NCI-H1436 treated with DMSO at 0.1 percent for 48 hours (cell line): ENCODE results near the gene FHL1.
"Not testable (repeated sequence)": the region's sequence is repeated elsewhere in the genome, so short reads cannot be mapped to it uniquely, and the experiment has no call there.

ENCODE experiments used
- DNase-seq: peaks from one replicate; lab custom pipeline; 2025; lab: John Stamatoyannopoulos, UW

The FHL1 gene

DNA sequence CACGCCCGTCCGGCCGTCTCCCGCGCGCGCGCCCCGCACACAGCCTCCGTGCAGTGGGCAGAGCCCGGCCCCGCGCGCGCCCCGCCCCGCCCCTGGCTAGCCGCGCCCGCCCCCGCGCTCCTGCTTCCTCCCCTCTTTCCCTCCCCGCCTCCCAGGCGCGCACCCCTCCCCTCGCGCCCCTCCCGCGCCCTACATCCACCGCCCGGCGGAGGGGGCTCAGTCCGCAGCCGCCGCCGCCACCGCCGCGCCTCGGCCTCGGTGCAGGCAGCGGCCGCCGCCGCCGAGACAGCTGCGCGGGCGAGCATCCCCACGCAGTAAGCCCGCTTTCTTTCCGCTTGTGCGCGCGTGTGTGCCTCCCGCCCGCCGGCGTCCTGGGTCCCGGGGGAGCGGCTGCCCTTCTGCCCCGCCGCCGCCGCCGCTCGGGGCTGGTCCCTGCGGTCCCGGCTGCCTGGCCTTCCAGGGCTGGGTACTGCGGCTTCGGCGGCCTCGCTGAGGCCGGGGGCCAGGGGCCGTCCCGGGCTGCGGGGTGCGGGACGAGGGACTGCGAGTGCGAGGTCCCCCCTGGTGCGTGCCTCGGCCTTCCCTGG is at the start of gene FHL1:
TSS of gene FHL1 (plus strand) at position 219 of the 587 bp plus-strand sequence.
- no peak for DNase-seq

DNA sequence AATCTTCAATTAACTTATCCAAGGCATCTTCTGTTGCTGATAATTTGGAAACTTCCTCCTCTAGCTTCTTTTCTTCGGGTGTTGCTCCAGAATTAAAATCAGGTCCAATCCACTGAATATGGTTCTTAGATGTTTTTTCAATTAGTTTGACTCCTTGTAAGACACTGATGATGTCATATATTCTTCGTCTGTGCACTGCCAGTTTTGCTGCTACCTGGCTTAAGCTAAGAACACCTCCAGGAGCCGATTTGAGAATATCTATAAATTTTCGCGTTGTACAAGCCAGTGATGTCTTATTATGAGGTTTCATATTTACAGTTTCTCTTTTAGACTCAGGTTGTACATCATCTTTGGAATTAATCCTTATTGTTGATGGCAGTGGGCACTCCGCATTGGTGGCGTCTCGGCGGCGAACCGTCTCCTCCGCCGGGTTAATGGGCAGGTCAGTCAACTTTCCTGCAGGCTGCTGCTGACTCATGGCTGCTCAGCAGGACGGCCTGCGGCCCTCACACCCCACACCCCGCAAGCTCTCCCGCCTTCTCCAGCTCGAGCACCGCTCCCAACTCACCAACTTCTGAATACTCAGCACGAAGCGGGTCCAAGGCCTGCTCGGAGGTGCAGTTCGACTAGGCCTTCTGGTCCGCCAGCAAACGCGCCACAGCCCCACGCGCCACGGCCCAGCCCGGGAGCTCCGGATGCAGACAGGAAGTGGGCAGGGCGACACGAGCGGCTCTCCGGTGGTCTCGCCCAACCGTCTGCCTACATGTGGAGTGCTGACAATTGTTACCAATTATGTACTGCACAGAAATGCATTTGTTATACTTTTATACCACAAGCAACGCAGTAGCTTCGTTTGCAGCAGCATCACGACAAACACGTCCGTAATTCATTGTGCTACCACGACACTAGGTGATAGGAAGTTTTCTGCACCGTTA is 49.2 kb upstream of the FHL1 start:
- DNase-seq: no peak

DNA sequence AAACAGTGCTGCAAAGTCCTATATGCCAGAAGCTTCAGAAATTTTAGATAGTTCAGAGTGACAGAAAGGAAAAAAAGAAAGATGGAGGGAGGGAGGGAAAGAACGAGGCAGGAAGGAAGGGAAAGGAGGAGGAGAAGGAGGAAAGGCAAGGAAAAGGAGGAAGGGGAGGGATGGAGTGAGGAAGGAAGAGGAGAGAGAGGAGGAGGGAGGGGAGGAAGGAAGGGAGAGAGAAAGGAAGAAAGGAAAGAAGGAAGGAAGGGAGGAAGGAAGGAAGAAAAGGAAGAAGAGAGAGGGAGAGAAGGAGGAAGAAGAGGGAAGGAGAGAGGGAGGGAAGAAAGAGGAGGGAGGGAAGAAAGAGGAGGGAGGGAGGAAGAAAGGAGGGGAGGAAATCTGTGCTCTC is 42.4 kb upstream of the FHL1 start:
- DNase-seq: no peak

DNA sequence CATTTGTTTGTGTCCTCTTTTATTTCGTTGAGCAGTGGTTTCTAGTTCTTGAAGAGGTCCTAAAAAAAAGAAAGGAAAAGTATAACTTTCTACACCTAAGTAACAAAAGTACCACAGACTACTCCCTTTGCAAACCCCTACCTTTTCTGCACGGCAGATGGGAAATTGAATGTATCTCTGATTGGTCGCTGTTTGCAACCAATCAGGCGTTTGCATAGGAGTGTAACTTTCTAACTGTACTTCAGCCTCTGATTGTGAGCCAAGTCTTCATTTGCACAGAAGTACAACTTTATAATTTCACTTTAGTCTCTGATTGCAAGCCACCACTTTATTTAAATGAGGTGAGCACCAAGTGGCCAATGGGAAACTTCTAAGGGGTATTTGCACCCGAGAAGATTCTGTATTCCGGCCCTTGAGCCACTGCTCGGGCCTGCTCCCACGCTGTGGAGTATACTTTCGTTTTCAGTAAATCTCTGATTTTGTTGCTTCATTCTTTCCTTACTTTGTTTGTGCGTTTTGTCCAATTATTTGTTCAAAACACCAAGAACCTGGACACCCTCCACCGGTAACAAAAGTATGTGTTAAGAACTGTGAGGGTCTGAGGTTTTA is 40.3 kb upstream of the FHL1 start:
- no peak for DNase-seq

DNA sequence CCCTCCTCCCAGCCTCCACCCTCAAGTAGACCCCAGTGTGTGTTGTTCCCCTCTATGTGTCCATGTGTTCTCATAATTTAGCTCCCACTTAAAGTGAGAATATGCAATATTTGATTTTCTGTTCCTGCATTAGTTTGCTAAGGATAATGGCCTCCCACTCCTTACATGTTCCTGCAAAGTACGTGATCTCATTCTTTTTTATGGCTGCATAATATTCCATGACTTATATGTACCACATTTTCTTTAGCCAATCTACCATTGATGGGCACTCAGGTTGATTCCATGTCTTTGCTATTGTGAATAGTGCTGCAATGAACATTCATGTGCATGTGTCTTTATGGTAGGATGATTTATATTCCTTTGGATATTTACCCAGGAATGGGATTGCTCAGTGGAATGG is 38.4 kb upstream of the FHL1 start:
- not testable (repeated sequence) for DNase-seq

DNA sequence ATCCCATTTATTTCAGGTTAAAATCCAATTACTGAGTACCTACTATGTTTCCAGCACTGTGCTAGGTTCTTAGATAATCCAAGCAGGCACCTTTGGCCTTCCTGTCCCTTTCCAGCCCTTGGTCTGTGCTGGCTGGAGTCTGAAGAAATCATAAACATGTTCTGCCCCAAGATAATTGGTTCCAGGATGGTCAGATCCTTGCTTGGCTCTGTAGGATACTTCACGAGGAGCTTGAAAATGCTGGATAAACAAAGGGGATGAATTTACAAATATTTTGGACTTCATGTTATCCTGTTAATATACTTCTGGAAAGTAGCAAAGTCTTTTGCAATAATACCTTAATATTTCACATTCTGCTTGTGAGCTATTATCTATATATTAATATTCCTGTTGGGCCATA is 35.0 kb upstream of the FHL1 start:
- DNase-seq: no peak

DNA sequence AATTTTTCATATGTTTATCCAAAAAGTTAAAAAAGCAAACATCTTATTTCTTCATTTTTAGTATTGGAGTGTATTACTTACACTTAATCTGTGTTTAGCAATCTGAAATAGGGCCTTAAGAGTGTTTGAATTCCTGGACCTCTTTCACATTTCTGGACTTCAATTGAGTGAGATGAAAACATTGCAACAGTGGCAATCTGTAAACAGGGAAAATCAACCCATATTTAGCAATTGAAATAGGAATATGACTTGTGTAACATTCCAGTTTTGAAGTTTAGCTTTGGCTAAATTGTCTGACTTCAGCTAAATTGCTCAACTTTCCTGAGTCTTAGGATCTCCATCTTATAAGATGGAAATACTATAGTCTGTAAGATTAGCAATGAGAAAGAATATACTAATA is 34.6 kb upstream of the FHL1 start:
- no peak for DNase-seq

DNA sequence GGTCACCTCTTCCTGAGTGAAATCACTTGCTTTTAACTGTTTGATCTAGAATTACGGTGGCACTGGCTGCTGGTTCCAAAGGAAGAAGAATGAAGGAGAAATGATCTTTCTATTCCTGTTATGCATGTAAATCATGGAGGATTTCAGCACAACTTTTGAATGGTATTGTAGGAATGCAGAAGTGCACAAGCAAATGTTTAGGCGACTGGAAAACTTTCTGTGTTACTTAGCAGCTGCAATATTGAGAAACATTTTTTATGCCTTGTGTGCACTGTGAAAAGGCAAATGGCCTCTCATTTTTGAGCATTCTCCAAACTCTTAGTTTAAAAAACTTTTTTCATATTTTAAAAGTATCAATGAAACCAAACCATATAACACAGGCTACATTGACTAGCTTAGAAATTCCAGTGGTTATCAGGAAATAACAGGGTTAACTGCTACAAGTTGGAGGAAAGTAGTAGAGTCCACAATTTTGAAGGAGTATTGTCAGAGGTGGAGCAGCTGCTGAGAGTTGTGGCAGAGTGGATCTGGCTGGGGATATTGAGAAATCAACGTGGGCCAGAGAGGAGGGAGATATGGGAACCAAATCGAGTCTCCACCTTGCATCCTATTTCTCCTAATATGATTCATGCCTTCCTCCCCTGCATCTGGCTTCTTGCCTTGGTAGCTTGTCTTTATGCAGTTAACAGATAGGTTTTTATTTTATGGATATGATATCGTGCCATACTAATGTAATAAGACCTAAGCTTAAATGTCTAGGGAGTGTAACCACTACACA is 32.0 kb upstream of the FHL1 start:
- DNase-seq: no peak

DNA sequence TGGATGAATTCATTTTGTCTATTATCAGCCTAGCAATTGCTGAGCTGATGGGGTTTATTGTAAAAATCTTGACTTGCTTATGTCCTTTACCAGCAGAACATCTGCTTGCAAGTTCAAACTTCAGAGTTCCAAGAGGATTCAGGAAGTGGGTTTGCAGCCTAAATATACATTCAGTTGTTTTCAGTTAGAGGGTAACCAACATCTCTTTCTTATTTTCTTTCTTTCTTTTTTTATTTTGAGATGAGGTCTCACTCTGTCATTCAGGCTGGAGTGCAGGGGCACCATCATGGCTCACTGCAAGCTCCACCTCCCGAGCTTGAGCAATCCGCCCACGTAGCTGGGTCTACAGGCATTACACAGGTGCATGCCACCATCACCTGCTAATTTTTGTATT is 31.4 kb upstream of the FHL1 start:
- no peak for DNase-seq

DNA sequence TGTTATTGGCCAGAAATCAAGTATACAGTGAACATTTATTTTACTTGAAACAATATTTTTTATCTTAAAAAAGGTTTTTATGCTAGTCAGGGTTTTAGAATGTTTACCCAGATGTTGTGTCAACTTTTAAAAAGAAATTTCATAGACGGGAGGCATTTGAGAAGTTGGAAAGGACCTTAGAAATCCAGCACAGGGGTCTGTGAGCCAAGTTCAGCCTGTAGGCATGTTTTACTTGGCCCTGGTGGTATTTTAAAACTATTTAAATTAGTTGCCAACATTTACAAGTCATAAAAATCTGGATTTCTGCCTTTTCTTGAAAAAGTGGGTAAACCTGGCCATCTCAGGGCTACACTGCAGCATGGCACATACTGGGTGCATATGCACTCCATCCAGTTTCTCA is 25.5 kb upstream of the FHL1 start:
- DNase-seq: no peak

DNA sequence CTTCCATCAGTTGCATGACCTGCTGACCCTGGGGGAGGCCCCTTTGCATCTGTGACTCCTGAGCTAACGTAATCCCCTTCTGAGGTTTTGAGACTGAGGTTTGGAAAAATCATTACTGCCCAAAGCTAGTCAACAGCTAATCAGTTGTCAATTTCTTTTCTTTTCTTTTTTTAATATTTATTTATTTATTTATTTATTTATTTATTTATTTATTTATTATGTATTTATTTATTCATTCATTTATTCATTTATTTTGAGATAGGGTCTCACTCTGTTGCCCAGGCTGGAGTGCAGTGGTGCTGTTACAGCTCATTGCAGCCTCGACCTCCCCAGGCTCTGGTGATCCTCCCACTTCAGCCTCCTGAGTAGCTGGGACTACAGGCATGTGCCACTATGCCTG is 25.1 kb upstream of the FHL1 start:
- DNase-seq: no peak

DNA sequence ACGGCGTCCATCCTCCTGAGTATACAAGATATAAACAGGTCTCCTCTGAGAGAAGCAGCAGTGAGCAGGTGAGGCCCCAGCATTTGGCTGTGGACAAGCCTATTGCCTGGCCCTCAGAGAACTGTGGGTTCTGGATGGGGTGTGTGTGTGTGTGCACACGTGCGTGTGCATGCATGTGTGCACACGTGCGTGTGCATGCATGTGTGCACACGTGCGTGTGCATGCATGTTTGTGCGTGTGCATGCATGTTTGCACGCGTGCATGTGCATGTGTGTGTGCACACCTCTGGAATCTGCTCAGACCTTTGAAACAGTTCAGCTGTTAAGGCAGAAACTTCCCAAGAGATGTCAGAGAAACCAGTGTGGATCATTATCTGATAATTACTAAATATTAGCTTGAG is 22.2 kb upstream of the FHL1 start:
- no peak for DNase-seq

DNA sequence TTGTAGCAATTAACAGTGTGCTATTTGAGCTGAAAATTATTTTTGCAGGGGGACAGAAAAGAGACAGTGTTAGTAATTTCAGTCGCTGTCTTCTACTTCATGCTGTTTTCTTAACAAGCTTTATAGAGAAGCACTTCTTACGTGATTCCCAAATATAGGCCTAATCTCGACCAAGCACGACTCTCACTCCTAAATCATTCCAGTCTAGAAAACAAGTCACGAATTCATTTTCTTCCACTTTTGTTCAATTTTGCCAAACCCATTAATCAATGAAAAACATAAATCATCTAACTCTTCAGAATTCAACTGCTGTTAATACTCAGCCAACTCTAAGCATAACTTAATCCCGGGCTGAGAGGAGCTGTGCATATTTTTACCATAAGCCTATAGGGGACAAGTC is 21.0 kb upstream of the FHL1 start:
- no peak for DNase-seq

DNA sequence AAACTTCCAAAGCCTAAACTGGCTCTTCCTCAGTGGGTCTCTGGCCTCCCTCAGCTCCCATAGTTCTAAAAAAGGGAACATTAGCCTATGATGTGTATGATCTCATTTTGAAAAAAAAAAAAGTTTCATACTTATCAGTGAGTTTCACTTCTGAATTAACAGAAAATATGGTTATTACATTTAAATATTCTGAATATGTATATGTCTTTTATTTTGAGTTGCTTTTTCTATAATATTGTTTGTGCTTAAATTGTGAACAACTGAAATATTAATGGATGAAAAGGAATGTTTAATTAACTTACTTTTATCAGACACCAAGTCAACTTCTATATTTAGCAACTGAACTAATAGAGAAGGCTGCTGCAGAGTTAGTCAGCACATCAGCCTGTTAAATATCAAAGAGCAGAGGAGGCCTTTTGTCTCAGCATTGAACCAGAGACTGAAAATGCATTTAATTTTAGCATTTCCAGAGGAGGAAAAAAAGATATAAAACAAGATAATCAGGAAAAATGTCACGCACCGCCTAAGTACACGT is 20.4 kb upstream of the FHL1 start:
- DNase-seq: no peak

DNA sequence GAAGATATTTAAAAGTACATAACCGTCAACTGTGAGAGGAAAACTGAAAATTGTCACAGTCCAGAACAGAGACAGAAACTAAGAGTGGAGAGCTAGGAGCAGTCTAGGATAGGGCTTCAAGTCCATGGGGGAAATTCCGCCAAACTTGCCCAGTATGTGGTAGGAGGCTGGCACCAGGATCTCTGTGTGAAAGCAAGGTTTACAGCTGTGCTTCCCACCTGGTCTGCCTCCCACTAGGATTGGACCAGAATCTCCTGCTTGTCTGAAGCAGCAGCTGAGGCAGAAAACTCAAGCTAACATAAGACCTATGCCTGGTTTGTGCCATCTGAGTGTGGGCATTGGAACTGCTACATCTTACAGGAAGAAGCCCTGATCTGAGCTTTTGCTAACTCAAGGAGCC is 18.6 kb upstream of the FHL1 start:
- DNase-seq: no peak

DNA sequence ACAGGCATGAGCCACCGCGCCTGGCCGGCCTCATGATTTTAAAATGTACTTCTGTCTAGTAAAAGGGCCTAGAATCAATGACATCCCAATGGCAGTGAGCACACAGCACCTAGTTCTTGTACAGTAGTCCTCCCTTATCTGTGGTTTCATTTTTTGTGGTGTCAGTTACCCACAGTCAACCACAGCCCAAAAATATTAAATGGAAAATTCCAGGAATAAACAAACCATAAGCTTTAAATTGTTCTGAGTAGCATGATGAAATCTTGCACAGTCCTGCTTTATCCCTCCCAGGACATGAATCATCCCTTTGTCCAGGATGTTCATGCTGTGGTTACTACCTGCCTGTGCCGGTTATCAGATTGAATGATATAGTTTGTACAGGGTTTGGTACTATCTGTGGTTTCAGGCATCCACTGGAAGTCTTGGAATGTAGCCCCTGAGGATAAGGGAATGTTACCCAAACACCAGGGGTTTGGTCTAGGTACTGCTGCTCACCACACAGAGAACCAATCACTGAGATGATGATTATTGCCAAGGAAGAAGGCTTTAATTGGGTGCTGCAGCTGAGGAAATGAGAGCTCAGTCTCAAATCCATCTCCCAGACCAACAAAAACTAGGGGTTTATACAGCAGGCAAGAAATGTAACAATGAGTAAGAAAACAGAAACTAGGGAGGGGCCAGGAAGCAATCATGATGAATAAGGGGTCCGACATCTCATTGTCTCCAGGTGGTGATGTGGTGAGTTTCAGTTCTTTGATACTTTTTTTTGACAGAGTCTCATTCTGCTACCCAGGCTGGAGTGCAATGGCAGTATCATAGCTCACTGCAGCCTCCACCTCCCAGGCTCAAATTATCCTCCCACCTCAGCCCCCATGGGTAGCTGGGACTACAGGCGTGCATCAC is 16.2 kb upstream of the FHL1 start:
- DNase-seq: no peak

DNA sequence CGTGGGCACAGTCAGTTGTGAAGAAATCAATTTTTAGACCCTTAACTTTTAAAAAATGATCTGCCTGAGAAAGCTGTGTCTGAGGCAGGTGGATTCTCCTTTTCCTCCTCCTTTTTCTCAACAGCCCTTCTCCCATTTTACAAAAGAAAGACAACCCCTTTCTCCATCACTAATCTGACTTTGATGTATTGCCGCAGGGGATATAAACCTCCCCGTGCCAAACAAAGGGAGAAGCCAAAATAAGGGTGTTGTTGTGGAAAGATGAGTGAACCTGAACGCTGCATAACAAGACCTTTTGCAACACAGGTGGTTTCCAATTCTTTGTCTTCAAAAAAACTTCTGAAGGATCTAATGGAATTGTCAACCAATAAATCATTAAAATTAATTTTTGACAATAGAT is 8.4 kb upstream of the FHL1 start:
- DNase-seq: no peak

DNA sequence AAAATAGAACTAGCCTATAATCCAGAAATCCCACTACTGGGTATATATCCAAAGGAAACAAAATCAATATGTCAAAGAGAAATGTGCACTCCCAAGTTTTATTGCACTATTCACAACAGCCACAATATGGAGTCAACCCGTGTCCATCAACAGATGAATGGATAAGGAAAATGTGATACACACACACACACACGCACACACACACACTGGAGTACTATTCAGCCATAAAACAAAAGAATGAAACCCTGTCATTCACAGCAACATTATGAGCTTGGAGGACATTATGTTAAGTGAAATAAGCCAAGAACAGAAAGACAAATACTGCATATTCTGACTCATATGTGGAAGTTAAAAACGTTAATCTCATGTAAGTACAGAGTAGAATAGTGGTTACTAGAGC is 5.8 kb upstream of the FHL1 start:
- no peak for DNase-seq

DNA sequence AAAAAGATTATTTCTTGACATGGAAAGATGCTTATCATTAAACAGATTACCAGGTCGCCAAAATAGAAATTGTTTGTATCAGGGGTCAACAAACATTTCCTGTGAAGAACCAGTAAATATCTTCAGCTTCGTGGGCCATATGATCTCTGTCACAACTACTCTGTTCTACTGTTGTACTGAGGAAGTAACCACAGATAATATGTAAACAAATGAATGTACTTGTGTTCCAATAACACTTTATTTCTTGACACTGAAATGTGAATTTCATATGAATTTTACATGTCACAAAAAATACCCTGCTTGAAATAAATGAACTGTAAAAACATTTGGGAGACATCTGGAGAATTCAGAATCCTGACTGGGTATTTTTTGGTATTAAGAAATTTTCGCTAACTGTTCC is 4.7 kb upstream of the FHL1 start:
- no peak for DNase-seq

DNA sequence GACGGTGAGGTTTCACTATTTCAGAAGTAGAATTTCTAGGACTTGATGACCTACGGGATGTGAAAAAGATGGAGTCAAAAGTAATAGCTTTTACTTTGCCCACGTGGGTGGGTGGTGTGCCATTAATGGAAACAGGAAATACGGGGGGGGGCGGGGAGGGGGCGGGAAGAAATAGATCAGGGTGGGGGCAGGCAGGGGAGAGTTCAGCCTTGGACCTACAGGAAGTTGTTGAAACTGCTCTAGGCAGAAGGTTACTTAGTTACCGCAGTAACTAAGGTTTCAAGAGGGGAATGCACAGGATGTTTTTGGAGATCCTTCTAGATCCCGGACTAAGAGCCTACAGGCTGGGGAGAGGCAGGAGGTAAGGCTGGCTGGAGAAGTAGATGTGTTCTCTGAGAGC is 3.6 kb upstream of the FHL1 start:
- no peak for DNase-seq

DNA sequence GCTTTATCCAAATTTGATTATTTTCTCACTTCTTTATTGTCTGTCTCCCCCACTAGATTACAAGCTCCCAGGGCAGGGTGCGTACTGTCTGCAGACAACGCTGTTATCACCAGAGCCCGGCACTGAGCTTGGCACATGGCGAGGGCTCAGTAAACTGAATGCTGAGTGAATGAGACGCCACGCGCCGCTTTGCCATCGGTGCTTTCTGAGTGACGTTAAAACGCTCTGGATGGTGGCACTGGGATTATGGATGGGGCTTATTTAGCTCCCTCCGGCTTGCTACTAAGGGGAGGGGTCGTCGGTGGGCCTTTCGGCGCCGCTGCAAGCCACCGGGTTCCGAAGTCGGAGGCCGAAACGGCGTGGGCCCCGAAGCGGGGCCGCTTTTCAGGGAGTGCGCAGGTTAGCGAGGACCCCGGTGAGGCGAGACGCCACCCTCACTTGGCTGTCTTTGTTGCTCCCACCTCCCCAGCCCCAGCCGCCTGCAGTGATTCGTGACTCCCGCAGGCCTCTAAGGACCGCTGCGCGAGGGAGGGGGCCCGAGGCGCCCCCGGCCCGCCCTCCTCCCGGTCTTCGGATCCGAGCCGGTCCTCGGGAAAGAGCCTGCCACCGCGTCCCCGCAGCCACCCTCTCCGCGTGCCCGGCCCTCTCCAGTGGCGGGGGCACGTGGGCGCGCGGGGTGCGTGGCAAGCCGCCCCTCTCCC is 569 bp upstream of the FHL1 start:
- DNase-seq: no peak
